GM19239 (cell line): ENCODE measurements around the gene SORCS3.

Experiments used
- DNase-seq: peaks from one replicate; pipeline ENCODE4 v3.0.0; 2011; ENCODE audit warnings: low spot score; ENCODE audit not compliant: insufficient read length
- FAIRE-seq: peaks from 2 replicates; lab custom pipeline; 2011; peaks lifted over from hg19 to GRCh38; lab: Jason Lieb, UNC

The SORCS3 gene

GRCh38 chr10:104957178-104957841 lies 316.2 kb downstream of the SORCS3 start:
- DNase-seq = no peak

GRCh38 chr10:104966563-104967297 lies 325.6 kb downstream of the SORCS3 start:
- FAIRE-seq (no peak), DNase-seq (no peak)

More at GRCh38 chr10:104957178-104957841, 316.2 kb downstream of the SORCS3 start:
- FAIRE-seq = no peak

GRCh38 chr10:104980368-104980767 lies 339.3 kb downstream of the SORCS3 start:
- DNase-seq = no peak
- no peak for FAIRE-seq

GRCh38 chr10:104981995-104982394 lies 340.9 kb downstream of the SORCS3 start:
- DNase-seq (no peak), FAIRE-seq (no peak)

- DNase-seq = no peak
- no peak for FAIRE-seq
These were observed 347.6 kb downstream of the SORCS3 start for GRCh38 chr10:104988686-104989085.

- DNase-seq = no peak
- no peak for FAIRE-seq
These were observed 348.8 kb downstream of the SORCS3 start for GRCh38 chr10:104989880-104990279.

GRCh38 chr10:104993085-104993484 lies 352.0 kb downstream of the SORCS3 start:
- FAIRE-seq = no peak

GRCh38 chr10:105001269-105001668 lies 360.2 kb downstream of the SORCS3 start:
- FAIRE-seq (no peak), DNase-seq (no peak)

More at GRCh38 chr10:104993085-104993484, 352.0 kb downstream of the SORCS3 start:
- no peak for DNase-seq

GRCh38 chr10:105010411-105011121 lies 369.5 kb downstream of the SORCS3 start:
- DNase-seq = no peak
- no peak for FAIRE-seq

- FAIRE-seq (no peak), DNase-seq (no peak)
These were observed 376.0 kb downstream of the SORCS3 start for GRCh38 chr10:105017116-105017515.

GRCh38 chr10:105017691-105018090 lies 376.6 kb downstream of the SORCS3 start:
- FAIRE-seq (no peak), DNase-seq (no peak)

- DNase-seq = no peak
- FAIRE-seq = no peak
These were observed 382.4 kb downstream of the SORCS3 start for GRCh38 chr10:105023211-105024111.

GRCh38 chr10:105024184-105024583 lies 383.1 kb downstream of the SORCS3 start:
- DNase-seq (no peak), FAIRE-seq (no peak)

GRCh38 chr10:105025092-105025491 lies 384.0 kb downstream of the SORCS3 start:
- FAIRE-seq = no peak

GRCh38 chr10:105026566-105026965 lies 385.5 kb downstream of the SORCS3 start:
- DNase-seq (no peak), FAIRE-seq (no peak)

More at GRCh38 chr10:105025092-105025491, 384.0 kb downstream of the SORCS3 start:
- no peak for DNase-seq

- DNase-seq = no peak
- no peak for FAIRE-seq
These were observed 388.2 kb downstream of the SORCS3 start for GRCh38 chr10:105029286-105029685.

- DNase-seq = no peak
- no peak for FAIRE-seq
These were observed 395.9 kb downstream of the SORCS3 start for GRCh38 chr10:105037022-105037421.

GRCh38 chr10:105041956-105042355 lies 400.9 kb downstream of the SORCS3 start:
- no peak for FAIRE-seq
- DNase-seq = no peak

GRCh38 chr10:105042906-105043552 lies 401.9 kb downstream of the SORCS3 start:
- no peak for DNase-seq
- no peak for FAIRE-seq
